Subcutaneous adipose tissue (tissue), 4 donors: ENCODE data around the gene ACOXL. TPM values are rescaled to one million over a fixed set of nuclear protein-coding genes. Genes with fewer than 3 reads are reported as not detected.

Experiments used
- total RNA-seq, 4 donors: library from RNA; depleted of rRNA; stranded (reverse); fragments of >200 nt; gene quantifications; one replicate each; pipeline ENCODE4 v1.1.0, GENCODE V29; 2016
- TF ChIP-seq, protein P1 (sequence below): fragments of 450-650 bp; IDR thresholded peaks from one replicate; pipeline ENCODE4 v1.5.1; 2016; ENCODE audit warnings: low read depth, mild to moderate bottlenecking, control low read depth, antibody characterized with exemption, moderate library complexity

ACOXL gene
- total RNA-seq, 4 donors from 2014 or later: not detected

- TF ChIP-seq, protein P1, sequence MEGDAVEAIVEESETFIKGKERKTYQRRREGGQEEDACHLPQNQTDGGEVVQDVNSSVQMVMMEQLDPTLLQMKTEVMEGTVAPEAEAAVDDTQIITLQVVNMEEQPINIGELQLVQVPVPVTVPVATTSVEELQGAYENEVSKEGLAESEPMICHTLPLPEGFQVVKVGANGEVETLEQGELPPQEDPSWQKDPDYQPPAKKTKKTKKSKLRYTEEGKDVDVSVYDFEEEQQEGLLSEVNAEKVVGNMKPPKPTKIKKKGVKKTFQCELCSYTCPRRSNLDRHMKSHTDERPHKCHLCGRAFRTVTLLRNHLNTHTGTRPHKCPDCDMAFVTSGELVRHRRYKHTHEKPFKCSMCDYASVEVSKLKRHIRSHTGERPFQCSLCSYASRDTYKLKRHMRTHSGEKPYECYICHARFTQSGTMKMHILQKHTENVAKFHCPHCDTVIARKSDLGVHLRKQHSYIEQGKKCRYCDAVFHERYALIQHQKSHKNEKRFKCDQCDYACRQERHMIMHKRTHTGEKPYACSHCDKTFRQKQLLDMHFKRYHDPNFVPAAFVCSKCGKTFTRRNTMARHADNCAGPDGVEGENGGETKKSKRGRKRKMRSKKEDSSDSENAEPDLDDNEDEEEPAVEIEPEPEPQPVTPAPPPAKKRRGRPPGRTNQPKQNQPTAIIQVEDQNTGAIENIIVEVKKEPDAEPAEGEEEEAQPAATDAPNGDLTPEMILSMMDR: no peak
Measured at GRCh38 chr2:111024496-111024895, 292.1 kb downstream of the ACOXL start.

DNA sequence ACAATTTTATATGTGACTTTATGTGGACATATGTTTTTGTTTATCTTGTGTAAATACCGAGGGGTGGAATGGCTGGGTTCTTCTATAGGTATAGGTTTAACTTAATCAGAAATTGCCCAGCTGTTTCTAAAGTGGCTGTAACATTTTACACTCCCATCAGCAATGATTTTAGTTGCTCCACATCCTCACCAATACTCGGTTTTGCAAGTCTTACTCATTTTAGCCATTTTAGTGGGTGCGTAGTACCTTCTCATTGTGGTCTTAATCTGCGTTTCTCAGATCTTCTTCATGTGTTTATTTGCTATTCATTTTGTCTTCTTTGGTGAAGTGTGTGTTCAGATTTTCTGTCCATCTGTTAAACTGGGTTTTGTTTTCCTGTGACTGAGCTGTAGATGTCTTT, 292.9 kb downstream of the ACOXL start:
- TF ChIP-seq, protein P1: no peak

DNA sequence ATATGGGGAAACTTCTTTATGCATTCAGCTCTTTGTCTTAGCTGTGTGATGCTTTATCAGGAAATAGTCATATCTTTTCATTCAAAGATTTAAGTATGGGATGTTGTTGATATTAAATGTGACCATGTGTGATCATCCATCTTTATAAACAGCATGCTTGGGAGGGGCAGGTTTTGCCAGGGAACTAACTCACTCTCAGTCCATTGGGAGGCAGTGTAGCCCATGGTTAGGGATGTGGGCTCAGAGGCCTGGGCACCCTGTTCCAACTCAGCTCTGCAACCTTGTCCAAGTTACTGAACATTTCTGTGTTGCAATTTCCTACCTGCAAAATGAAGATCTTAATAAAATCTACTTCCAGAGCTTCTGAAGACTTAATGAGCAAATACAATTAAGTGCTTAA, 296.3 kb downstream of the ACOXL start:
- TF ChIP-seq, protein P1: no peak

DNA sequence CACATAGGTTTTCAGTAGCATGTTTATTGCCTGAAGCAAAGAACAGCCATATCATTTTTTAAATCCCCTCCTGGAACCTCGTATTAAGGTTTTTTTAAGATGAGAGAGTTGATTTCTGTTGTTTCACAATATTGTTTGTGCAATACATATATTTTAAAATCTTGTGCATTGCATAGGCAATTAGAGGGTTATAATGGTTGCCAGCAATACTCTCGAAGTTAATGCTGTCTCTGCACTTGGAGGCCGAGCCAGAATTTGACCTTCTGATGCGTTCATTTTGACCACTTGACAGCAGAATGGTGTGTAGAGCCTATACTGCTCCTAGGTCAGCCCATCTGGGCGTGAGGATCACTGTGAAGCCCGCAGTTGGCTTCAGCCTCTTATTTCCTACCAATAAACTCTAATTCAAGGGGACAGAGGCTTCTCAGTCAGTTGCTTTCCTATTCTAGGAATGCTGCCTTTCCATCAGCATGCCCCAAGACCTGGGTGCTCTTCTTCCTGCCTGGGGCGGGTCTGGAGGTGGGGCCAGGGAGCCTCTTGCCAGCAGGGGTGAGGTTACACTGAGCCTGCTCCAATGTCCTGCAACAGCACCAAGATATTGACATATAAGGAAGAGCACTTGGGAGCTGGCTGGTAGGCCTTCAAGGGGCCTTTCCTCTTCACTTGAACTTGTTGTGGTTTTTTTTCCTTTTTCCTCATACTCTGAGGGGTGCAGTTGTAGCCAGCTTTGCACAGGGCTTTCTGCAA, 297.0 kb downstream of the ACOXL start:
- TF ChIP-seq, protein P1: no peak

DNA sequence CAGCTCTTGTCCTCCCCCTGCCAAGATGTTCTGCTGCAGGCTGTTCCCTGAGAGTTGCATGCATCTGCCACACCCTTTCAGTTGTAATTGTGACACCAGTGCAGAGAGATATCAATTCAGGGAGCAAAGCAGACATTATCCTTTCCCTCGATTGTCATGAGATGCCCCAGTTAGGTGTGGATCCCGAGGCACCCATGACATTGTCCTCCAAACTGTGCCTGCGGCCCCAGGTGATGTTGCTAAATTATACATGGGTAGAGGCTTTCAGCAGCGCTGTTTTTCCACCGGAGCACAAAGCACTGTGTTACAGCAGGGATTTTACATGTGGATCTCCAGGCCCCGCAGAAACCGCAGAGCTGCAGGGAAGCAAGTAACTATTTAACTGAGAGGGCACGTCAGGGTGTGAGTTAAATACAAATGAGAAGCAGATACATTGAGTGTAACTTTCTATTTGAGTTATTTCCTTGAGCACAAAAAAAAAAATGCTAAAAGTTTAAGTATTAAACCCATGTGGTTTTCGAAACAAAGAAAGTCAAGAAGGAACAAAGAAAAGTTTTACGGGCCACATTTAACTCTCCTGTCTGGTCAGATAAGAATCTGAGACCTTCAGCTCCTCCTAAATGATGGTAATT, 298.0 kb downstream of the ACOXL start:
- TF ChIP-seq, protein P1: no peak

- TF ChIP-seq, protein P1: no peak
Measured at GRCh38 chr2:111030945-111031344, 298.6 kb downstream of the ACOXL start.

DNA sequence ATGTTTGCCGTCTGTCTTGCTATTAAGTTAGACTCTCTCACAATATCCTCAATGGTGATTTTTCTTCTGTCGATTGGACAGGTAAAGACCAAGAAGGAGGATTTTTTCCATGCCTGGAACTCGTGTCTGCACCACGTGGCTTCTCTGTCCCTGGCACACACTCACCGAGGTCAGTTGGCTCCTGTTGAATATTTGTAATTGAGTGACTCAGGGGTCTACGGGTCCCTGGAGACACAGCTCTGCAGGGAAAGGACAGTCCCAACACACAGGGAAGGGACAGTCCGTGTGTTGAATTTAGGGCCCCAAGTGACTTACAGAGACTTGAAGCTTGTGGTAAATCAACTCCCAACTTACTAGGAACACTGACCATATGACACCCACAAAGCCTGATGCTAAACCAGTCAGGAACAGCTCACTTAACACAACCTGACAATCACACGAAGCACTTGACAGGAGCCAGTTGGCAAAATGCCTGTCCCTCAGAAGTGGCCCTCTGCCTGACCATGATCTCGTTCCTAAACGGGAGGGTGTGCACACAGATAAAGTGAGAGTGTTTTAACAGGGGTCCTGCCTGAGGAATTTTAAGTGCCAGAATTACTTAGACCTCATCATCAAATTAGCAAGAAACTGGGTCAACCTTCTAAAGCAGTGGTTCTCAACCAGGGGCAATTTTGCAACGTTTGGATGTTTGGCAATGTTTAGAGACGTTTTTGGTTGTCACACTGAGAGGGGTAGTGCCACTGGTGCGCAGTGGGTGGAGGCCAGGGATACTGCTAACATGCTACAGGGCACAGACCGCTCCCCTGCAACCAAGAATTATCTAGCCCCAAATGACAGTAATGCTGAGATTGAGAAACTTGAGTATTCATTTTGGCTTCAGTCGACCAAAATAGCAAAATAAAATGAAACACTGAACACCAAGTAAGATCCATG, 299.4 kb downstream of the ACOXL start:
- TF ChIP-seq, protein P1: no peak
